Neural progenitor cell (in vitro differentiated cells): ENCODE measurements around the gene KIAA1549. TPM values are rescaled to one million over a fixed set of nuclear protein-coding genes. Genes with fewer than 3 reads are reported as not detected.

Experiments
- DNase-seq: peaks from one replicate; pipeline ENCODE4 v3.0.0-alpha.2; 2016; ENCODE audit warnings: low spot score
- H2AFZ ChIP-seq: fragments of 200-600 bp; sonication (generic); replicated peaks from 2 replicates; pipeline ENCODE4 v1.6.1; 2016; ENCODE audit warnings: antibody characterized with exemption
- H3F3A ChIP-seq: fragments of 200-600 bp; sonication (generic); 2 replicates; pipeline ENCODE4 v1.6.1; 2016; ENCODE audit warnings: antibody characterized with exemption, low read depth
- H3K27ac ChIP-seq: fragments of 200-600 bp; sonication (generic); 2 replicates; pipeline ENCODE4 v1.5.1; 2016; ENCODE audit warnings: mild to moderate bottlenecking
- H3K27me3 ChIP-seq: fragments of 200-600 bp; sonication (generic); 2 replicates; pipeline ENCODE4 v1.6.1; 2016; ENCODE audit warnings: mild to moderate bottlenecking, moderate library complexity
- H3K36me3 ChIP-seq: fragments of 200-600 bp; sonication (generic); 2 replicates; pipeline ENCODE4 v1.5.1; 2016
- H3K4me1 ChIP-seq: fragments of 200-600 bp; sonication (generic); 2 replicates; pipeline ENCODE4 v1.6.1; 2016; ENCODE audit warnings: mixed run types
- H3K4me2 ChIP-seq: fragments of 200-600 bp; sonication (generic); 2 replicates; pipeline ENCODE4 v1.6.1; 2016
- H3K4me3 ChIP-seq: fragments of 200-600 bp; sonication (generic); 2 replicates; pipeline ENCODE4 v1.5.1; 2016
- H3K79me2 ChIP-seq: fragments of 200-600 bp; sonication (generic); 2 replicates; pipeline ENCODE4 v1.6.1; 2016; ENCODE audit warnings: low read depth
- H3K9ac ChIP-seq: fragments of 200-600 bp; sonication (generic); 2 replicates; pipeline ENCODE4 v1.6.1; 2016
- H3K9me3 ChIP-seq: fragments of 200-600 bp; sonication (generic); 2 replicates; pipeline ENCODE4 v1.5.1; 2016; ENCODE audit warnings: low read depth
- H4K20me1 ChIP-seq: fragments of 200-600 bp; sonication (generic); 2 replicates; pipeline ENCODE4 v1.6.1; 2016; ENCODE audit warnings: low read depth
- H3K27ac Mint-ChIP-seq: 3 replicates; pipeline ENCODE4 v1.8.0; 2021; ENCODE audit warnings: mixed read lengths
- H3K27me3 Mint-ChIP-seq: 2 replicates; pipeline ENCODE4 v1.8.0; 2022; ENCODE audit warnings: low read depth, mild to moderate bottlenecking, inconsistent platforms, moderate library complexity, mixed read lengths; ENCODE audit not compliant: insufficient read depth
- H3K36me3 Mint-ChIP-seq: 3 replicates; pipeline ENCODE4 v1.8.0; 2021; ENCODE audit warnings: mixed read lengths
- H3K4me1 Mint-ChIP-seq: 3 replicates; pipeline ENCODE4 v1.8.0; 2021; ENCODE audit warnings: mixed read lengths
- H3K4me3 Mint-ChIP-seq: 3 replicates; pipeline ENCODE4 v1.8.0; 2021; ENCODE audit warnings: mild to moderate bottlenecking, moderate library complexity, mixed read lengths
- H3K9me3 Mint-ChIP-seq: 3 replicates; pipeline ENCODE4 v1.8.0; 2020; ENCODE audit warnings: mixed read lengths
- CTCF ChIP-seq: fragments of 200-600 bp; sonication (generic); IDR thresholded peaks from 2 replicates; pipeline ENCODE4 v1.5.1; 2017; ENCODE audit warnings: antibody characterized with exemption, mild to moderate bottlenecking
- EZH2 ChIP-seq: fragments of 200-600 bp; sonication (generic); IDR thresholded peaks from 2 replicates; pipeline ENCODE4 v1.6.1; 2017; ENCODE audit warnings: antibody characterized with exemption, mild to moderate bottlenecking, moderate library complexity
- EZH2phosphoT487 ChIP-seq: fragments of 200-600 bp; sonication (generic); IDR thresholded peaks from 2 replicates; pipeline ENCODE4 v1.6.1; 2017; ENCODE audit warnings: antibody characterized with exemption
- total RNA-seq: library from RNA; depleted of rRNA; stranded (reverse); fragments of >200 nt; gene quantifications from 2 replicates; pipeline ENCODE4 v1.2.3, GENCODE V29; 2015; ENCODE audit warnings: low replicate concordance

KIAA1549 gene
- total RNA-seq, 1 donor from 2014 or later = 4.8 TPM

- Histone ChIP-seq H3K9me3 (no peaks in the 10 kb centered on the region), H4K20me1 (no peaks in the 10 kb centered on the region), H3K27ac (no peak overlapping the region), H2AFZ (no peak overlapping the region), H3K27me3 (no peaks in the 10 kb centered on the region), H3K36me3 (peaks cover 24% of the 10 kb centered on the region), H3K79me2 (no peaks in the 10 kb centered on the region), H3K4me1 (no peaks in the 10 kb centered on the region), H3K4me2 (no peak overlapping the region), H3K9ac (no peak overlapping the region), H3F3A (no peaks in the 10 kb centered on the region), H3K4me3 (no peak overlapping the region)
- H3K27me3 Mint-ChIP-seq = no peaks in the 10 kb centered on the region
- H3K4me1 Mint-ChIP-seq = peaks cover 14% of the 10 kb centered on the region
- TF ChIP-seq EZH2 = no peak
- TF ChIP-seq EZH2phosphoT487 = no peak
- no peak for TF ChIP-seq CTCF
- H3K4me3 Mint-ChIP-seq = no peak overlapping the region
- DNase-seq = no peak
- H3K9me3 Mint-ChIP-seq = peaks cover 6% of the 10 kb centered on the region
- peaks cover 46% of the 10 kb centered on the region for H3K36me3 Mint-ChIP-seq
- H3K27ac Mint-ChIP-seq = no peak overlapping the region
Measured at GRCh38 chr7:138848056-138848980, 132.9 kb downstream of the KIAA1549 start.

- no peak overlapping the region for H2AFZ ChIP-seq
- H3K27ac Mint-ChIP-seq = no peak overlapping the region
- H3K4me3 ChIP-seq = no peak overlapping the region
- H3K27me3 Mint-ChIP-seq = no peaks in the 10 kb centered on the region
- no peaks in the 10 kb centered on the region for H3F3A ChIP-seq
- H3K4me2 ChIP-seq = no peak overlapping the region
- no peaks in the 10 kb centered on the region for H3K79me2 ChIP-seq
- TF ChIP-seq EZH2 (no peak), CTCF (no peak), EZH2phosphoT487 (no peak)
- no peak for DNase-seq
- H3K36me3 ChIP-seq = peaks cover 22% of the 10 kb centered on the region
- H3K9me3 ChIP-seq = no peaks in the 10 kb centered on the region
- no peak overlapping the region for H3K27ac ChIP-seq
- H3K4me3 Mint-ChIP-seq = no peak overlapping the region
- peaks cover 6% of the 10 kb centered on the region for H3K4me1 Mint-ChIP-seq
- no peak overlapping the region for H3K9ac ChIP-seq
- H3K9me3 Mint-ChIP-seq = peaks cover 5% of the 10 kb centered on the region
- no peaks in the 10 kb centered on the region for H4K20me1 ChIP-seq
- no peaks in the 10 kb centered on the region for H3K4me1 ChIP-seq
- H3K36me3 Mint-ChIP-seq = peaks cover 39% of the 10 kb centered on the region
- no peaks in the 10 kb centered on the region for H3K27me3 ChIP-seq
Measured at GRCh38 chr7:138845711-138846110, 135.5 kb downstream of the KIAA1549 start.

GRCh38 chr7:138843632-138844580, 137.3 kb downstream of the KIAA1549 start:
- H3K79me2 ChIP-seq = no peaks in the 10 kb centered on the region
- no peaks in the 10 kb centered on the region for H3K9me3 Mint-ChIP-seq

More at GRCh38 chr7:138843632-138844580, 137.3 kb downstream of the KIAA1549 start:
- no peak for DNase-seq
- H3K27ac Mint-ChIP-seq = no peak overlapping the region
- no peaks in the 10 kb centered on the region for H3K27me3 Mint-ChIP-seq
- H3F3A ChIP-seq = no peaks in the 10 kb centered on the region
- no peak overlapping the region for H3K4me3 Mint-ChIP-seq
- peaks cover 10% of the 10 kb centered on the region for H3K36me3 ChIP-seq
- H2AFZ ChIP-seq = no peak overlapping the region
- no peak overlapping the region for H3K4me3 ChIP-seq
- H3K9me3 ChIP-seq = no peaks in the 10 kb centered on the region
- H3K4me1 ChIP-seq = no peaks in the 10 kb centered on the region
- peaks cover 6% of the 10 kb centered on the region for H3K4me1 Mint-ChIP-seq
- no peak overlapping the region for H3K4me2 ChIP-seq
- no peaks in the 10 kb centered on the region for H4K20me1 ChIP-seq
- TF ChIP-seq EZH2phosphoT487 = no peak
- no peak for TF ChIP-seq CTCF
- TF ChIP-seq EZH2 = no peak
- H3K27me3 ChIP-seq = no peaks in the 10 kb centered on the region
- no peak overlapping the region for H3K27ac ChIP-seq
- H3K9ac ChIP-seq = no peak overlapping the region
- H3K36me3 Mint-ChIP-seq = peaks cover 40% of the 10 kb centered on the region
